Skin of body (tissue), 2 donors: ENCODE measurements around the gene DHRS1. TPM values are rescaled to one million over a fixed set of nuclear protein-coding genes. Genes with fewer than 3 reads are reported as not detected.
A peak's percentile ranks its signal among the peaks of the same experiment; 100 is the strongest.

Experiments used
- DNase-seq: peaks from one replicate; lab custom pipeline; 2025; lab: John Stamatoyannopoulos, UW
- total RNA-seq: library from RNA; depleted of rRNA; stranded (reverse); fragments of >200 nt; gene quantifications from one replicate; pipeline ENCODE4 v1.2.3, GENCODE V29; 2014

DHRS1 gene
- total RNA-seq = 17.9 TPM

DNA sequence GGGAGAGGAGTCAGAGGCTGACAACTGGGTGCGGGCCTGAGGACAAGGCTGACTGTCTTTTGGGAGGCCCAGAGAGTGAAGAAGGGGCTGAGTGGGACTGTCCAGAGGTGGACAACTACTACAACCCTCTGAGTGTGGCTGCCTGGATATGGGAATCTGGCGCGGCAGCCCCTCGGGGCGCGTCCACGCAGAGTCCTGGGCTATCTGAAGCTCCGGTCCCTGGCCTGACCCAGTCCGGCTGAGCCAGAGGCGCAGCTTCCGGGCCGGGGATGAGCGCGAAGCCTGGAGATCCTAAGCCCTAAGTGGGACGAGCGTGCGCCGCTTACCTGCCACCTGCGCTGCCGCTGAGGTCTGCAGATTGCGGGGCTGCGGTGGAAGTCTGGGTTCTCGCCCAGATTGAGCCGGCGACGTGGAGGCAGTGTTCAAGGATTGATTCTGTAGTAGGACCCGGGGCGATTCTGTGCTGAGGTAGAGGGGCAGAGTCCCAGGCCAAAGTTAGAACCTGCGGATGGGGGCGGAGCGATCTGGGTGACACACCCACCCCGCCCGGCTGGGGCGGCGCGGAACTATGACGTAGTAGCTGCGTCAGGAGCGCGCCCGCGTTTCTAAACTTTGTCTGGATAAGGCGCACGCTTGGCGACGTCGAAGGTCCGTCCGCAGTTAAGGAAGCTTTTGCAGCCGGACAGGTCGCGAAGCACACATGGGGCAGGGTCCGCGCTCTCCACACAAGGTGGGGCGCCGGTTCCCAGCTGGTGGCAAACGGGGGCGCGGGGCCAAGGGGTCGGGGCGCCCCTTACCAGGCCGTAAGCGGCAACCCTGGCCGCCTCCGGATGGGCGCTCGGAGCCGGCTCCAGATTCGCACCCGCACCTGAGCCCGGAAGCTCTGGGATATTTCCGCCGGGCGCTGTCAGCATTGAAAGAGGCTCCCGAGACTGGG, at the start of gene DHRS1, which contains the start of gene NOP9:
DHRS1 (minus strand) TSS at position 526 of the 937 bp plus-strand sequence. CDS start 674 bp downstream, outside the sequence.
NOP9 (plus strand) TSS at position 596 of the 937 bp plus-strand sequence; CDS start at position 701, 105 bp downstream.
- DNase-seq = peak; percentile 84

DNA sequence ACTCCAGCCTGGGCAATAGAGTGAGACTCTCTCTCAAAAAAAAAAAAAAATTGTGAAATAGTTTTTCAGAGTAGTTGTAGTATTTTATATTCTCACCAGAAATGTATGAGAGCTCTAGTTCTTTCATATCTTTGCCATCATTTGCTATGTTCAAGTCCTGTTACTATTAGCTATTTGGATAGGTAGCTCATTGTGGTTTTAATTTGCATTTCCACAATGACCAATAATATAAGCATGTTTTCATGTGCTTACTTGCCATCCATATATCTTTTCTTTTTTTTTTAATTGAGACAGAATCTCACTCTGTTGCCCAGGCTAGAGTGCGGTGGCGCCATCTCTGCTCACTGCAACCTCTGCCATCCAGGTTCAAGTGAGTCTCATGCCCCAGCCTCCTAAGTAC, 48.6 kb upstream of the DHRS1 start:
- DNase-seq = no peak

DNA sequence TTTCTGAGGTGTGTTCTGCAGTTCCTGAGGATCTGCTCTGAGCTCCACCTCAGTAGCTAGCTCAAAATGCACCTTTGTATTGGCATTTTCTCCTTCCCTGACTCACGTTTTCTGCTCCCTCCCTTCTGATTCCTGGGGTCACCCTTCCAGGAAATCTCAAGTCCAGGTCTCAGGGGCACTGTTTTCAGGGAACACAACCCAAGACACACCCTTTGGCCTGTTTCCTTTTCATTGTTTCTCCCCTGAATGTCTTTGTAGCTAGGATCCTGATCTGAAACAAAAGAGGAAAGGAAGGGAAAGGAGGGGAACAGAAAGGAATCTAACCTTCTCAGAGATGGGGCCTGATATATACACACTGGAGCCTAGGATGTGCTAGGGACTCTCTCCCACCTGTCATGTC, 47.6 kb upstream of the DHRS1 start:
- DNase-seq = no peak

DNA sequence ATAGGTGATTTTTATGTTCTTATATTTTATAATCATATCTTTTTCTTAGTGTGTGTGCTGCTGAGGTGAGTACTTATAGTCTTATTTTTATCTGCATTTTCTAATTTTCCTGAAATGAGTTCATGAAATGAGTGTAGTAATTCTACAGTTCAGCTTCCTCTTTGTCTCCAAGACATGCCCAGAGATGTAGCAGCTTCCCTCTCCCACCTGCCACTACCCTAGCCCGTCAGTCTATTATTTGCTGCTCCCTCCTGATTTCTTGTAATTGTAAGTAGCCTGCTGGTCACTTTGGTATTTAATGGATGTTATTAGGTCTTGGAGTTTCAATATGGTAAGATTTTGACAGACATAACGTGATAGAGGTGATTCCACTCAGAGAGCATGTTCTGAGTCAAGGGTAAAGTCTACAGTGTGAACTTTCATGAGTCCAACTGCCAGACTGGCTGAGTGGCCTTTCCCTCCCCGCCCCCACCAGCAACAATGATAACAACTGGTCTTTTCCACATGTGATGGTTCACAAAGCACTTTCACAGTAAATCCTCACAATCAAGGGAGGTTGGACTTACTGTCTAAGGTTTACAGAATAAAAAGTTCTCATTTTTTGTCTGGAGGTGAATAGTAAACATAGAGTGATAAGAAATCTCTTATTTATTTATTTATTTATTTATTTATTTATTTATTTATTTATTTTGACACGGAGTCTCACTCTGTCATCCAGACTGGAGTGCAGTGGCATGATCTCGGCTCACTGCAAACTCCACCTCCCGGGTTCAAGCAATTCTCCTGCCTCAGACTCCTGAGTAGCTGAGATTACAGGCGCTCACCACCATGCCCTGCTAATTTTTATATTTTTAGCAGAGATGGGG, 44.4 kb upstream of the DHRS1 start:
- DNase-seq = no peak

DNA sequence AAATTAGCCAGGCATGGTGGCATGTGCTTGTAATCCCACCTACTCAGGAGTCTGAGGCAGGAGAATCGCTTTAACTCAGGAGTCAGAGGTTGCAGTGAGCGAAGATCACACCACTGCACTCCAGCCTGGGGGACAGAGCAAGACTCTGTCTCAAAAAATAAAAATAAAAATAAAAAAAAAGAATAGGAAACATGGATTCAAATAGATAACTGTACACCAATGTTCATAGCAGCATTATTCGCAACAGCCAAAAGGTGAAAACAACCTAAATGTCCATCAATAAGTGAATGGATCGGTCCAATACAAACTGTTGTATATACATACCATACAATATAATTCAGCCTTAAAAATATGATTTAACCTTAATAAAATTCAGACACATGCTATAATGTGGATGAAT, 43.3 kb upstream of the DHRS1 start:
- no peak for DNase-seq

DNA sequence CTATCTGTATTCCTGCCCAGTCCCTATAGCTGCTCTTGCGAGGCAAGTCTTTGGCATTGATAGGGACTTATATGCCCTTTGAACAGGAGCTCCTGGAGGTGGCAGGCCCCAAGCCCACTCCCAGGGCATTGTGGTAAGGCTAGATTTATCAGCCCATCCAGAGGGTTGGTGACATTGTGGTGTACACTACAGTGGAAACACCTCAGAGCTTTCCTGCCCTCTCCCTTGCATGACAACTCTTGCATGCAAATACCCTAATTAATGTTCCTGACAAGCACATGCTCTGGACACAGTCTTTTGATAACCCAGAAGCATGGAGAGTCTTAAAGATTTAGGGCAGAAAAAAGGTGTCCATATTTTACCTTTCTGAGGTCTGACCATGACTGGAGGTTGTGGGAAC, 41.0 kb upstream of the DHRS1 start:
- DNase-seq = no peak

DNA sequence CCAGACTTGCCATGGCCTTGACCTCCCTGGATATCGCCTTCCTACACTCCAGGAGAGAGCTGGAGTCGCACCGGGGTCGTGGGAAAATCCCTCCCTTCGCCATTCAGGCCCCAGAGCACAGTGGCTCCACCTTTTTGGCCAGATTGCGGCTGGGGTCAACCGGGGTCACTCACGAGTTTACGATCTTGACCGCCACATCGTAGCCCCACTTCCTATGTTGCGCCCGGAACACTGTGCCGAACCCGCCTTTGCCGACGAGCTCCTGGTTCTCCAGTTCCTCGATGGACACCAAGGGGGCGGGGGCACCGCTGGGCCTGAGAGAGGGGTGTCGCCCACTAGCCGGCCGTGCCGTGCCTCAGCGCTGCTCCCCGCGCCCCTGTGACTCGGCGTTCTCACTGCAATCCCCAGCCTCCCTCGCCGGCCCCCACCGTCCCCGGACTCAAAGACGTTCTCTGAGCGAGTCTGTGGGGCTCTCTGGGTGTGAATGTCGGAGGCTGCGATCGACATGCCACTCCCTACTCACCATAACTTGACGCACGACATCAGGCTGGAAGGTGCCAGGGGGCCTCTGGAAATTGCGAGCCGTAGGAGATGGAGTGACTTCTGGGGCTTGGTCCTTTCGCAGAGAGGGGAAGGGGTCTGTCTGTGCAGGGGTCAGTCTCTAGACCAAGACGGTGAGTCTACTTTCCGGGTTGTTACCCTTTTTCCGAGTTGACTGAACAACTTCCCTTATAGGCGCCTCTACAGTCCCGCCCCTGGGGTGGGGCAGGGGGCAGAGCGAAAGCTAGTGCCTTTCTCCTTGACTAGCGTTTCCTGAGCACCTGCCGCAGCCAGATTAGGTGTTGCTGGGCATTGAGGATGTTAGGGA, 39.9 kb upstream of the DHRS1 start, which contains the start of gene RIPK3:
RIPK3 (minus strand) TSS at position 708 of the 868 bp plus-strand sequence; CDS start at position 543, 165 bp downstream.
- DNase-seq = no peak

DNA sequence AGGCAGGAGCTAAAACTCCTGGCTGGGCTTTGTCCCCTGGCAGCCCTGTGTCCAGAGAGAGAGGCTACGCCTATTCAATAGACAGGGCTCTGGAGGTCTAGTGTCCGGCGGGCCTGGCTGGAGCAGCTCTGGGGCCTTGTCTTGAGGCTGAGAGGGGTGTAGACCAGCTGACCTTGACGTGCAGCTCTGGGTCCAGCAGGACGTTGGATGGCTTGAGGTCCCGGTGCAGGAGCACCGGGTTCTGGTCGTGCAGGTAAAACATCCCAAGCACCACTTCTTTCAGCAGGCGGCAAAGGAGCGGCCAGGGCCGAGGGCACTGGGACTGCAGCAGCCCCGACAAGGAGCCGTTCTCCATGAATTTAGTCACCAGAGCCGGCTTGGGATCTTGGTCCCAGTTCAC, 39.3 kb upstream of the DHRS1 start:
- DNase-seq = no peak

DNA sequence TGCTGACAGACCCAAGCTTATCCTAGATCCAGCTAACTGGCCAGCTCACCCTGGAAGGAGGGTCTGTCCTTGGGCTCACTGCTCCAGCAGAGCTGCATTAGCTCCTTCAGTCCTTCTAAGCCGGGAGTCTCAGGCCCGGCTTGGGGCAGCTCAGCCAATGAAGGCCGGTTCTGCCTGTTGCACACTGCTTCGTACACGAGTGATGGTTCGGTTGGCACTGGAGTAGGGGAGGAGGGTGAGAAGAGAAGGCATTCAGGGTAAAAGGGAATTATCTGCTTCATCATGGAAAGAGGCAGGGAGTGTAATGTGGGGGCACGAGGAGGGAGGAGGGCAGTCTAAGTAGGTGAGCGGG, 38.2 kb upstream of the DHRS1 start:
- DNase-seq = no peak

DNA sequence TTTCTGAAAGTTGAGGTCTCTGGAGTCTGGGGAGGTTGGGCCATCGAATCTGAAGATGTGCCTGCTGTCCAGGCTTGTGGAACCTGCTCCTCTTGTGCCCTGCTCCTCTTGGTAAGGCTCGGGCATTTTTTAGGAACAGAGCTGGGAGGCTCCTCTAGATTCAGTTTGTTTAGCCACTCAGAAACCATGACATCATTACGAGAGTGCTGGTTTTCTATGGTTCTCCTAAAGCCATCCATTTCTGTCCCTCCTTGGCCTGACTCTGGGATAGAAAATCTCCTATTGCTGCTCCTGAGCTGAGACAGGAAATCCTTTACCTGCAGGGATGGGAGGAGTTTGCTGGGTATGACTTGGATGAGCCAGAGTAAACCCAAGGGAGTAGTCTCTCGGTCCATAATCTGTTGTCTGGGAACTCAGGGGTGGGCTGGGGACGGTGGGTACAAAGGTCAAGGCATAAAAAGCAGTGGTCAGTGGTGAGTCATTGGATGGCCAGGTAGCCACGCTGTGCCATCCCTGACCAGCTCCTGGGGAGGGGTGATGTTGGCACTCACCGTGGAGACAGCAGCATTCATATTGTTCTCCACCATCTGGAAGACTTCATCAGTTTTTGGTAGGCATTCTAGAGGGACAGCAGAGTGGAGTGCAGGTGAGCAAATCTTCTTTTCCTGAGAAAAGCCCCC, 37.7 kb upstream of the DHRS1 start:
- no peak for DNase-seq

DNA sequence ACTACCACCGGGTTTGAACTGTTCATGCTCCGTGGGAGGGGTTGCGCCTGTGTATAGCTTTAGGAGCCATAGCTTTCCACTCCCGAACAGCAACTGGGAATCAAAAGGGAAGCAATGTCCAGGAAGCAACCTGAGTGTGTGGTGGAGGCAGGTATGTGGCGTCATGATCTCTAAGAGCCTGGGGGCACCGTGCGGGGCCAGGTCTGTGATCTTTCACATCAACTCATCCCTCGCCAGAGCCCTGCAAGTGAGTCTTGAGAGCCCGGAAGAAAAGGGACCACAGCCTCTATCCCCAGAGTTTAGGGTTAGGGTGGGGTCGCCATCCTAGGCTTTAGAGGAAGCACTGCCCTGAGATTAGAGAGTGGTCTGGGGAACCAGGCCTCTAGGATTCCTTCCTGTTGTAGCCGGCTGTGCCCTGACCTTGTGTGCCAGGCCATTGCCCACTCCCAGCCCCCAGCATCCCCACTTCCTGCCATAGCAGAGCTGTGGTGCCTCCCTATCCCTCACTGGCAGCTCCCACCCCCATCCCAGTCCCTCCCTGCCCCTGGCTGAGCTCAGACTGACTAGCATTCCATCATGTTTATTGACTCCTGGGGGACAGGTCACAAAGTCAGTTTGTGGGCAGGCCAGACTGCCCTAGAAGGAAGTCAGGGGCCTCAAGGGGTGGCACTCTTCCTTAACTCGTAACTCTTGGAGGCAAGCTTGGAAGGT, 36.0 kb upstream of the DHRS1 start:
- no peak for DNase-seq

DNA sequence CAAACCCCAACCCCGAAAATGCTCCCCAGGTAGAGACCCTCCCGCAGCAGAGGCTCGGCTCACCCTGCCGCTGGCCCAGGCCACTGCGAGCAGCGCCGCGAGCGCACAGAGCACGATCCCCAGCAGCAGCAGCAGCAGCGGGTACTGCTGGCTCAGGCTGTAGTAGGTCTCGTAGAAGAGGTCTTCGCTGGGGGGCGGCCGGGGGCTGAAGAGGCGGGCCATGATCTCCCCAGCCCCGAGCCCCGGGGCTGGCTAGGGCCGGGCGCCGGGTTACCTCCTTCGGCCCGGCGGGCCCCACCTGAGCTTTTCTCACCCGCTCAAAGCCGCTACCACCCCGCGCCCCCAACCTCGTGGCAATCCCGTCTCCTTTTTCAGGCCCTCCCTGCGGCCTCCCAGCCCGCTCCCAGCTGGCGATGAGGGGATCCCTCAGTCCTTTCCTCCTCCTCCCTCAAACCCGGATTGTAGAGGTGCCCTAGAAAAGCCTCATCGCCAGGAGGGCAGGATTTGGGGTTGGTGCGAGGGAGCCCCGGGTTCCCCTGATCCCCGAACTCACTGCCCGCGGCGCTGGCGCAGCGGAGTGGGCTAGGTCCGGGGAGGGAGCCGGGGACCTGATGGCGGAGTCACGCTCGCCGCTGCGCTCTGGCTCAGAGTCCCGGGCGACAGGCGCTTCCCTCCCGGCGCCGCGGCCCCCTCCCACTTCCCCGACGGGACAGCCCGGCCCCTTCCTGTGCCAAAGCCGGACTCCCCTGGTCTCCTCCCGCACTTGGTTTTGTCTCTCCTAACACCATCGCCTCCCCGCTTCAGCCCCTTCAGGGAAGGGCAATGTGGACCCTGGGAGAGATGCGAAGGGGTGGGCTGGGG, 35.1 kb upstream of the DHRS1 start, which contains the start of gene ADCY4:
ADCY4 (minus strand) TSS at position 641 of the 861 bp plus-strand sequence; CDS start at position 222, 419 bp downstream.
- DNase-seq = no peak

DNA sequence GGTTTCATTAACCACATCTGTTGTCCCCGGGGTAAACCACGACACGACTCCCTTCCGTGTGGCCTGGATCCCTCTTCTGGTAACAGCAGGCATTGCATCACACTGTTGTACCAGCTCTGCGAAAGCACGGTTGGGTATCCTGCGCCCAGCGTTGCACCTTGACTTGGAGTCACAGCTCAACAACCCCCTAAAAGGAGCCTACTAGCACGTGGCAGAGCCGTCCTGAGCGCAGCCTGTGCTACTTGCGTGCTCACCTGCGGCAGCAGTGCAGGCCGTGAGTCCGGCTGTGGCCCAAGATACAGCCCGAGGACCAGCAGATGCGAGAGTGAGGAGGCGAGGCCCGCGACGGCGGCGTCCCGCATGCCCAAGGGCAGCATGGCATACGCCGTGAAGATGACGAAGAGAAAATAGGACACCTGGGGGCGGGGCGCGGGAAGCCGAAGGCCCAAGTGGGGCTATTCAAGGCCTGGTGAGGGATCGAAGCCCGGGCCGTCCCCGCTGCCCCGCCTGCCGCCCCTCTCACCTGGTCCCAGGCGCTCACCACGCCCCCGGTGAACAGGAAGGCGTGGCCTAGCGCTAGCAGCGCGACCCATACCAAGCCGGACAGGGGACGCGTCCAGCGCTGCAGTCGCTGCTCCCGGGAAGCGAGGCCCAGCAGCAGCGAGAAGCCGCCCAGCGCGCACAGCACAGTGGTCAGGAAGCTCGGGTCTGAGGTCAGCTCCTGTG, 32.9 kb upstream of the DHRS1 start:
- DNase-seq = peak; percentile 73

DNA sequence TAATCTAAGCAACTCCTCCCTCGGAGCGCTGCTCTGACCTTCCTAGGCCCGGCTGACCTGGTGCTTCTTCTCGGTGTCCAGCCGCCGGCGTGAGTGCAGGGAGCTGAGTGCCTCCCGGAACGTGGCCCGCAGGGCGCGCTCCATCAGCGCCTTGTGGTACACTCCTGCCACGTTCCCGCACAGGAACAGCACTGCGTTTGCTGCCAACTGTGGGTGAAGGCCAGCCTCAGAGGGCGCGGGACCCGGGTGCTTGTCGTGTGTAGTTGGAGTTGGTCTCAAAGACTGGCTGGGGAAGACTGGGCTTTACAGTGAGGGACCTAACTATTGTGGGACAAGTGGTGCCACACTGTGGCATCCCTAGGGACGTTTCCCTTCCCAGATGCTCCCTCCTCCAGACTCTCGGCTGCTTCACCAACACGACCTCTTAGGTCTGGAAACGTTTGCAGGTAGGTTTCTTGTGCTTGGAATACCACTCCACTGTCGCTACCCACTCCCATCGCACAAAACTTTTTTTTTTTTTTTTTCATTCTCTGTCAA, 32.2 kb upstream of the DHRS1 start:
- no peak for DNase-seq

DNA sequence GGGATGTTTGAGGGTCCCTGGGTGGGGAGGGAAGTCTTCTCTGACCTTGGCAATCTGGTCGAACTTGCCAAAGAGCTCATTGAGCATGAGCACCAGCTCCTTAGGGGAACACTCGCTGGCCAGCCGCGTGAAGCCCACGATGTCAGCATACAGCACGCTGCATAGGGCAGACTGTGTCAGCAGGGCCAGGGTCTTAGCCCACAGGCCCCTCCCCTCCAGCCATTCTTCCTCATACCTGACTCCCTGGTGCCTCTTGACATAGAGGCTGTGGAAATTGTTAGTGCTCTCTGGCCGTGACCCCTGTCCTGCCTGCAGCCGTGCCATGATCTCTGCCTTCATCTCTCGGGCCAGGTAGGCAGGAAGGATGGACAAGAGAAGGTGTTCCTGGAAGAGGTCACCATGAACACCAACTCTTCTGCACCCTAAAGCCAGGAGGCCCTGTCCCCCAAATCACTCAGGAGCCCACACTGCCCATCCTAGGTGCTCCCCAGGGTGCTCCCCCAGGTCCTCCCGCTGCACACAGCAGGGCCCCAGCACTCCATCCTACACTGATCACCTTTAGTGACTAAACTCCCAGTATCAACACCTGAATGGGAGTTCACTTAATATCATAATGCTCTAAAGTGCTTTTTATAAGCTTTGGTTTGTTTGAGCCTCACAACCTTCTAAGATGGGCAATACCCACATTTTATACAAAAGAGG, 31.5 kb upstream of the DHRS1 start:
- no peak for DNase-seq

DNA sequence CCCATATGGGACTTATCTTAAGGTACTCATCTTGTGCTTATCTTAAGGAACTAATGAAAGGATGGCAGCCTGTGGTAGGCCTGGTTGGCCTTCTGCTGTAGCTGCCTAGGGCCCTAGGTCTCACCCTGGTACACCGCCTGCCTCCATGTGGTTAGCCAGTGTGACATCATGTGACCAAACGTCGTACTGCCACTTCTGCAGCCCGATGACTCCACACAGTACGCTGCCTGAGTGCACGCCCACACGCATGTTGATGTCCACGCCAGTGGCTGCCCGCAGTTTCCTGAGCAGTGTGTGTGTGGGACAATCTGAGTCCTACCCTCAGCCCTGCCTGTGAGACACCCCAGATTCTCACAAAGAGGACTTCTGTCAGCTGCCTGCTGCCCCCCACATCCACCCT, 30.2 kb upstream of the DHRS1 start:
- DNase-seq = no peak

DNA sequence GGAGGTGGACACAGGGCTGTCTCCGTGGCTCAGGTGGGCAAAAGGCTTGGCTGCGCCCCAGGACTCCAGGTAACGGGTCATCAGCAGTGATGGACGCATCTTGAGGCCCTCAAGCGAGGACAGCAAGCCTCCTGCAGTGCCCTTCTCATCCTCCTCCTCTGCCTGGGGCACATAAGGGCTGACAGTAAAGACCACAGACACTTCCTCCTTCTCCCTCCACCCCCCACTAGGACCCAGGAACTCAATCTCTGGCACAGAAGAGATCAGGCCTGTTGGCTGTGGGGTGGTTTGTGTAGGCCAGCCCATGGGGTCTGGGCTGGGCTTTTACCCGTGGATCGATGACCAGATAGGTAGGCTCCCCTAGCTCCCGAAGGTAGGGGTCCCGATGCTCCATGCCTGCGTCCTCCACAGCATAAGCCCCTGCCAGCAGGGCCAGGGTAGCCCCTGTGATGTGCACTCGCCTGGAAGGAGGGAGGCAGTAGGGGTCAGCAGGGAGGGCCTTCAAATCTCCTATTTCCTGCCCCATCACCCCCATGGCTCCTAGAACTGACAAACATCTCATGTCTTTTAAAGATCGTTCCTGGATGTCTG, 29.6 kb upstream of the DHRS1 start:
- no peak for DNase-seq
